CD4-positive, alpha-beta T cell treated with Interleukin-15 for 1 hour (primary cell): ENCODE data around the gene ITPR2.
"Not testable (repeated sequence)": the region's sequence is repeated elsewhere in the genome, so short reads cannot be mapped to it uniquely, and the experiment has no call there.

Experiments
- DNase-seq: peaks from one replicate; pipeline ENCODE4 v3.0.0-alpha.2; 2020

ITPR2 gene

GRCh38 chr12:26848156-26848825 is 15.3 kb upstream of the ITPR2 start:
- DNase-seq = no peak

- DNase-seq = no peak
These were observed 14.4 kb upstream of the ITPR2 start for GRCh38 chr12:26847431-26847830.

- no peak for DNase-seq
These were observed 13.4 kb upstream of the ITPR2 start for GRCh38 chr12:26846416-26846815.

GRCh38 chr12:26845984-26846383 is 13.0 kb upstream of the ITPR2 start:
- DNase-seq = no peak

GRCh38 chr12:26845057-26845666 is 12.2 kb upstream of the ITPR2 start:
- DNase-seq = peak; percentile 27

GRCh38 chr12:26843311-26843710 is 10.3 kb upstream of the ITPR2 start:
- DNase-seq = no peak

- no peak for DNase-seq
These were observed 8.1 kb upstream of the ITPR2 start for GRCh38 chr12:26841085-26841484.

- DNase-seq = no peak
These were observed 6.5 kb upstream of the ITPR2 start for GRCh38 chr12:26839512-26839911.

GRCh38 chr12:26838888-26839416 is 6.0 kb upstream of the ITPR2 start:
- DNase-seq = no peak

- no peak for DNase-seq
These were observed 3.2 kb upstream of the ITPR2 start for GRCh38 chr12:26836201-26836600.

- not testable (repeated sequence) for DNase-seq
These were observed 1.6 kb upstream of the ITPR2 start for GRCh38 chr12:26834503-26835060.

- DNase-seq = peak; percentile 23
These were observed 923 bp upstream of the ITPR2 start for GRCh38 chr12:26833743-26834490.

- DNase-seq = peak; percentile 73
These were observed 808 bp downstream of the ITPR2 start for GRCh38 chr12:26831951-26832821.

- DNase-seq = no peak
These were observed 2.0 kb downstream of the ITPR2 start for GRCh38 chr12:26830783-26831551.

GRCh38 chr12:26830363-26830762 is 2.6 kb downstream of the ITPR2 start:
- DNase-seq = no peak

GRCh38 chr12:26828280-26829073 is 4.5 kb downstream of the ITPR2 start:
- no peak for DNase-seq

GRCh38 chr12:26826437-26826836 is 6.6 kb downstream of the ITPR2 start:
- DNase-seq = no peak

- DNase-seq = no peak
These were observed 7.5 kb downstream of the ITPR2 start for GRCh38 chr12:26825459-26826016.

- DNase-seq = no peak
These were observed 9.6 kb downstream of the ITPR2 start for GRCh38 chr12:26823390-26823789.

- no peak for DNase-seq
These were observed 11.0 kb downstream of the ITPR2 start for GRCh38 chr12:26822026-26822425.
